GM12878 (cell line): ENCODE results near the gene KCNC1. TPM values are rescaled to one million over a fixed set of nuclear protein-coding genes. Genes with fewer than 3 reads are reported as not detected.

Experiments used
- ATAC-seq: fragments of 200-7000 bp; cut with Tn5 transposase; 3 replicates; pipeline ENCODE4 v1.9.1; 2020; ENCODE audit warnings: mild to moderate bottlenecking, moderate library complexity
- BruUV-seq: library from RNA; stranded (reverse); fragments of 400-500 nt; replicated peaks from 2 replicates; lab custom pipeline; 2021; lab: Mats Ljungman, UMichigan
- CTCF ChIA-PET: fragments of 300-600 bp; sonication (Branson Sonifier 250); formaldehyde crosslinking; extraction: SDS; loops from one replicate; lab custom pipeline; 2021; ENCODE audit warnings: inconsistent platforms; lab: Yijun Ruan, JAX
- POLR2A ChIA-PET: fragments of 350-600 bp; formaldehyde crosslinking; extraction: SDS; loops from one replicate; lab custom pipeline; 2021; ENCODE audit warnings: inconsistent platforms; lab: Charles Lee
- RAD21 ChIA-PET: fragments of 300-600 bp; sonication (Branson Sonifier 250); formaldehyde crosslinking; loops from one replicate; lab custom pipeline; 2023; ENCODE audit warnings: antibody characterized with exemption; ENCODE audit not compliant: unreplicated experiment; lab: Charles Lee
- SMC1A ChIA-PET: fragments of 300-600 bp; sonication (Branson Sonifier 250); formaldehyde crosslinking; loops from one replicate; lab custom pipeline; 2023; ENCODE audit not compliant: unreplicated experiment, uncharacterized antibody; lab: Charles Lee
- DNase-seq: peaks from one replicate; pipeline ENCODE4 v3.0.0-alpha.2; 2011; ENCODE audit warnings: low read depth, low spot score
- FAIRE-seq: peaks from 3 replicates; lab custom pipeline; 2011; peaks lifted over from hg19 to GRCh38; lab: Jason Lieb, UNC
- H2AFZ ChIP-seq: 2 replicates; pipeline ENCODE4 v1.6.0; 2011; ENCODE audit warnings: low read depth, low read length, control low read depth; ENCODE audit not compliant: control insufficient read depth
- H3K27ac ChIP-seq: 2 replicates; pipeline ENCODE4 v1.5.1; 2011; ENCODE audit warnings: control low read depth; ENCODE audit not compliant: control insufficient read depth, insufficient read depth
- H3K27me3 ChIP-seq, 2 experiments: replicated peaks in 1 of 2; 2 replicates each; pipeline versions ENCODE4 v1.6.0 to v1.6.1; 2011; ENCODE audit warnings: low read length in 1 of 2; ENCODE audit not compliant: control insufficient read depth in 2 of 2, insufficient read depth in 2 of 2
- H3K36me3 ChIP-seq, 2 experiments: 2 replicates each; pipeline ENCODE4 v1.5.1; 2011; ENCODE audit warnings: low read length in 1 of 2; ENCODE audit not compliant: control insufficient read depth in 2 of 2, insufficient read depth in 2 of 2
- H3K4me1 ChIP-seq: 2 replicates; pipeline ENCODE4 v1.6.1; 2011; ENCODE audit warnings: mild to moderate bottlenecking, low read length, moderate library complexity, mixed read lengths; ENCODE audit not compliant: control insufficient read depth, insufficient read depth
- H3K4me2 ChIP-seq: 2 replicates; pipeline ENCODE4 v1.6.0; 2011; ENCODE audit warnings: control low read depth; ENCODE audit not compliant: control insufficient read depth, insufficient read depth
- H3K4me3 ChIP-seq: fragments of 200-600 bp; sonication (generic); 2 replicates; pipeline ENCODE4 v1.5.1; 2016
- H3K79me2 ChIP-seq: 2 replicates; pipeline ENCODE4 v1.6.0; 2011; ENCODE audit warnings: low read length; ENCODE audit not compliant: control insufficient read depth, insufficient read depth
- H3K9ac ChIP-seq: 2 replicates; pipeline ENCODE4 v1.8.0; 2011; ENCODE audit warnings: low read length, control low read depth, mixed read lengths; ENCODE audit not compliant: control insufficient read depth, insufficient read depth
- H3K9me3 ChIP-seq: replicated peaks from 3 replicates; pipeline ENCODE4 v1.5.1; 2011; ENCODE audit warnings: mild to moderate bottlenecking, low read length; ENCODE audit not compliant: control insufficient read depth, insufficient read depth
- H4K20me1 ChIP-seq: 2 replicates; pipeline ENCODE4 v1.6.0; 2011; ENCODE audit not compliant: control insufficient read depth, insufficient read depth
- CBFB ChIP-seq: IDR thresholded peaks from 2 replicates; pipeline ENCODE4 v1.6.1; 2016; ENCODE audit warnings: antibody characterized with exemption, low read depth
- CBX3 ChIP-seq: fragments of 200-600 bp; sonication (generic); IDR thresholded peaks from 2 replicates; pipeline ENCODE4 v1.6.1; 2016; ENCODE audit warnings: low read depth, borderline replicate concordance
- CBX5 ChIP-seq: sonication (generic); IDR thresholded peaks from 2 replicates; pipeline ENCODE4 v1.6.1; 2016; ENCODE audit warnings: low read depth, moderate library complexity, mild to moderate bottlenecking, inconsistent platforms
- DPF2 ChIP-seq: fragments of 450-650 bp; IDR thresholded peaks from 2 replicates; pipeline ENCODE4 v1.6.1; 2017; ENCODE audit warnings: mild to moderate bottlenecking
- GABPA ChIP-seq: IDR thresholded peaks from 2 replicates; pipeline ENCODE4 v1.6.1; 2014; ENCODE audit warnings: antibody characterized with exemption, low read depth, mild to moderate bottlenecking, inconsistent platforms
- JUND ChIP-seq: IDR thresholded peaks from 2 replicates; pipeline ENCODE4 v1.6.1; 2012; ENCODE audit warnings: low read depth, mild to moderate bottlenecking, low read length, improper control_type of control experiment, moderate library complexity
- KLF5 ChIP-seq: fragments of 450-650 bp; IDR thresholded peaks from 2 replicates; pipeline ENCODE4 v1.6.1; 2014; ENCODE audit warnings: mild to moderate bottlenecking; ENCODE audit not compliant: partially characterized antibody
- MEF2A ChIP-seq: IDR thresholded peaks from 2 replicates; pipeline ENCODE4 v1.6.1; 2011; ENCODE audit warnings: low read depth, mild to moderate bottlenecking, low read length, moderate library complexity; ENCODE audit not compliant: insufficient read depth
- NFYA ChIP-seq: IDR thresholded peaks from 2 replicates; pipeline ENCODE4 v1.6.1; 2011; ENCODE audit warnings: low read depth, mild to moderate bottlenecking, low read length, improper control_type of control experiment, borderline replicate concordance
- PML ChIP-seq: IDR thresholded peaks from 2 replicates; pipeline ENCODE4 v1.6.1; 2012; ENCODE audit warnings: low read length, inconsistent platforms
- POLR2A ChIP-seq: IDR thresholded peaks from 2 replicates; pipeline ENCODE4 v1.6.1; 2011; ENCODE audit warnings: low read depth, mild to moderate bottlenecking, low read length
- TCF3 ChIP-seq: IDR thresholded peaks from 2 replicates; pipeline ENCODE4 v1.6.1; 2012; ENCODE audit warnings: low read depth, mild to moderate bottlenecking, low read length, borderline replicate concordance; ENCODE audit not compliant: insufficient read depth
- ZBTB33 ChIP-seq: fragments of 450-650 bp; IDR thresholded peaks from 2 replicates; pipeline ENCODE4 v1.6.1; 2017; ENCODE audit warnings: mild to moderate bottlenecking
- ZNF207 ChIP-seq: fragments of 450-650 bp; IDR thresholded peaks from 2 replicates; pipeline ENCODE4 v1.6.1; 2014; ENCODE audit warnings: antibody characterized with exemption, mild to moderate bottlenecking, borderline replicate concordance
- ZNF274 ChIP-seq: IDR thresholded peaks from one replicate; pipeline ENCODE4 v1.8.0; 2011; ENCODE audit not compliant: insufficient read length, insufficient read depth
- WGBS: methylation state at CpG from one replicate; pipeline ENCODE4 v1.1.6; 2016; ENCODE audit warnings: low lambda C conversion rate; ENCODE audit not compliant: insufficient replicate concordance, insufficient coverage; ENCODE audit errors: missing lambda C conversion rate; 5-methylcytosine and 5-hydroxymethylcytosine counted together
- in situ Hi-C: fragments of 300-500 bp; cut with MboI; formaldehyde crosslinking; loops from 9 replicates; pipeline ENCODE4 v1.14.3; 2018; ENCODE audit warnings: mixed read lengths
- intact Hi-C: fragments of 100-400 bp; cut with micrococcal nuclease; formaldehyde crosslinking; loops from one replicate; pipeline ENCODE4 v1.14.2; 2022; ENCODE audit not compliant: unreplicated experiment
- polyA plus RNA-seq, 11 experiments: library from polyadenylated mRNA; depleted of rRNA in 4 of 11; unstranded in 6 of 11; stranded (reverse) in 5 of 11; fragments of >200 nt; fragmentation: Nextera tagmentation in 4 of 11; fragmentation: Illumina TruSeq in 1 of 11; extraction: Ambion mirVana in 4 of 11; extraction: Trizol in 1 of 11; gene quantifications; 1 replicate in 1 of 11; 2 replicates in 10 of 11; pipeline versions ENCODE4 v1.2.1 to v1.2.3, GENCODE V29; 2011 to 2016; ENCODE audit warnings: inconsistent platforms in 2 of 11, missing spikeins in 2 of 11, low read depth in 1 of 11
- total RNA-seq, 4 experiments: library from RNA; depleted of rRNA in 3 of 4; stranded (reverse); fragments of >200 nt in 3 of 4; fragmentation: Illumina TruSeq in 1 of 4; extraction: Trizol in 1 of 4; gene quantifications; 2 replicates each; pipeline versions ENCODE4 v1.2.1 to v1.2.3, GENCODE V29; 2013 to 2021

KCNC1 gene
- total and polyA plus RNA-seq, 10 of the 15 experiments (the other 5 are each of a cell fraction or from before 2014, with no cell fraction given), result 0.27 to 0.34 TPM; not detected in 8

- H3K9ac ChIP-seq, result no peak overlapping the region
- no peak overlapping the region for H3K27ac ChIP-seq
- H3K36me3 ChIP-seq, result no peaks in the 10 kb centered on the region
- no peaks in the 10 kb centered on the region for H3K79me2 ChIP-seq
- intact Hi-C loops, result no loop called here
- H3K4me3 ChIP-seq, result no peak overlapping the region
- TF ChIP-seq JUND, result no peak
- no peak for TF ChIP-seq NFYA
- no peak for TF ChIP-seq DPF2
- no peak for TF ChIP-seq GABPA
- TF ChIP-seq ZNF207, result no peak
- no peak for TF ChIP-seq CBX5
- no peak for TF ChIP-seq CBX3
- no peak for TF ChIP-seq CBFB
- no peak for TF ChIP-seq TCF3
- TF ChIP-seq KLF5, result no peak
- TF ChIP-seq ZNF274, result no peak
- TF ChIP-seq ZBTB33, result no peak
- TF ChIP-seq PML, result no peak
- no peak for TF ChIP-seq MEF2A
- TF ChIP-seq POLR2A, result no peak
- TF ChIP-seq, all 136 proteins: peak for 0
- no peak overlapping the region for H2AFZ ChIP-seq
- ChIA-PET RAD21 (no interaction called here), CTCF (no interaction called here), SMC1A (no interaction called here), POLR2A (no interaction called here)
- ATAC-seq (no peak), DNase-seq (no peak), FAIRE-seq (no peak)
- no peak overlapping the region for H3K4me2 ChIP-seq
- no TSS peak for BruUV-seq
- WGBS, result 70% methylated on average over 8 of the region's 8 CpGs
- no peaks in the 10 kb centered on the region for H3K9me3 ChIP-seq
- in situ Hi-C loops, result no loop called here
- no peaks in the 10 kb centered on the region for H3K27me3 ChIP-seq
- no peaks in the 10 kb centered on the region for H4K20me1 ChIP-seq
- H3K4me1 ChIP-seq, result no peaks in the 10 kb centered on the region
These were observed 31.4 kb downstream of the KCNC1 start for GRCh38 chr11:17766073-17766359.
